Loucy (cell line): ENCODE results near the gene RCL1.

Experiments
- CTCF ChIP-seq: fragments of 200-600 bp; sonication (generic); conservative IDR thresholded peaks from 2 replicates; pipeline ENCODE4 v1.5.1; 2014; ENCODE audit warnings: mild to moderate bottlenecking, antibody characterized with exemption, low read length
- EZH2phosphoT487 ChIP-seq: fragments of 200-600 bp; IDR thresholded peaks from 2 replicates; pipeline ENCODE4 v1.6.1; 2018; ENCODE audit warnings: antibody characterized with exemption, mild to moderate bottlenecking, moderate library complexity, borderline replicate concordance

- TF ChIP-seq CTCF (no peak), EZH2phosphoT487 (no peak)
Measured at GRCh38 chr9:4832786-4833579, 40.2 kb downstream of the RCL1 start.
